K562 (cell line): ENCODE measurements around the gene LRRC26. TPM values are rescaled to one million over a fixed set of nuclear protein-coding genes. Genes with fewer than 3 reads are reported as not detected.

Source experiments
- ATAC-seq: fragments of 200-7000 bp; cut with Tn5 transposase; 3 replicates; pipeline ENCODE4 v1.9.1; 2020; ENCODE audit warnings: moderate library complexity
- BruUV-seq: library from RNA; stranded (reverse); fragments of 400-500 nt; replicated peaks from 2 replicates; lab custom pipeline; 2021; lab: Mats Ljungman, UMichigan
- CTCF ChIA-PET: fragments of 300-600 bp; formaldehyde crosslinking; extraction: SDS; loops from one replicate; lab custom pipeline; 2021; ENCODE audit warnings: low intra/inter-chr PET ratio; lab: Yijun Ruan, JAX
- POLR2A ChIA-PET: fragments of 300-600, 350-650 bp; sonication (Branson Sonifier 250); formaldehyde crosslinking; extraction: SDS; loops from one replicate; lab custom pipeline; 2021; ENCODE audit warnings: antibody characterized with exemption, inconsistent platforms; lab: Yijun Ruan, JAX
- DNase-seq, 4 experiments: peaks; one replicate each; pipeline versions ENCODE4 v3.0.0 to v3.0.0-alpha.2; 2011 to 2018; ENCODE audit warnings: low spot score in 3 of 4, mixed read lengths in 3 of 4; ENCODE audit errors: extremely low read depth in 1 of 4
- FAIRE-seq: peaks from 2 replicates; lab custom pipeline; 2011; peaks lifted over from hg19 to GRCh38; lab: Jason Lieb, UNC
- H2AFZ ChIP-seq: 2 replicates; pipeline ENCODE4 v1.6.0; 2011; ENCODE audit warnings: low read depth, low read length, control low read depth, inconsistent platforms
- H3K27ac ChIP-seq: fragments of 200-600 bp; 3 replicates; pipeline ENCODE4 v1.8.0; 2011; ENCODE audit warnings: low read depth, mild to moderate bottlenecking, control low read depth, inconsistent platforms, low read length, moderate library complexity, mixed read lengths; ENCODE audit errors: extremely low read depth
- H3K27me3 ChIP-seq, 2 experiments: fragments of 300-600 bp in 1 of 2; 2 replicates in 1 of 2; 3 replicates in 1 of 2; pipeline versions ENCODE4 v1.6.0 to v1.8.0; 2011; ENCODE audit warnings: inconsistent platforms in 2 of 2, low read length in 2 of 2, mild to moderate bottlenecking in 1 of 2, mixed read lengths in 1 of 2, moderate library complexity in 1 of 2; ENCODE audit not compliant: control insufficient read depth in 2 of 2, insufficient read depth in 2 of 2
- H3K36me3 ChIP-seq: fragments of 300-600 bp; 3 replicates; pipeline ENCODE4 v1.8.0; 2011; ENCODE audit warnings: mild to moderate bottlenecking, low read length, inconsistent platforms; ENCODE audit not compliant: control insufficient read depth, insufficient read depth
- H3K4me1 ChIP-seq, 2 experiments: fragments of 200-600 bp in 1 of 2; replicated peaks in 1 of 2; 2 replicates in 1 of 2; 3 replicates in 1 of 2; pipeline versions ENCODE4 v1.5.1 to v1.8.0; 2011; ENCODE audit warnings: inconsistent platforms in 2 of 2, low read length in 2 of 2, mild to moderate bottlenecking in 1 of 2, mixed read lengths in 1 of 2, moderate library complexity in 1 of 2; ENCODE audit not compliant: control insufficient read depth in 2 of 2, insufficient read depth in 2 of 2
- H3K4me2 ChIP-seq: 2 replicates; pipeline ENCODE4 v1.6.1; 2011; ENCODE audit warnings: low read length, control low read depth, inconsistent platforms, mixed read lengths; ENCODE audit not compliant: insufficient read depth
- H3K4me3 ChIP-seq: fragments of 200-600 bp; sonication (generic), shearing (Covaris generic); 2 replicates; pipeline ENCODE4 v1.5.1; 2016; ENCODE audit warnings: control low read depth, inconsistent platforms
- H3K79me2 ChIP-seq: fragments of 200-600 bp; 3 replicates; pipeline ENCODE4 v1.8.0; 2011; ENCODE audit warnings: low read length, inconsistent platforms; ENCODE audit not compliant: control insufficient read depth, insufficient read depth
- H3K9ac ChIP-seq, 2 experiments: 2 replicates each; pipeline versions ENCODE4 v1.6.0 to v1.6.1; 2011; ENCODE audit warnings: low read depth in 2 of 2, low read length in 2 of 2, control low read depth in 1 of 2, inconsistent platforms in 1 of 2, mild to moderate bottlenecking in 1 of 2, mixed read lengths in 1 of 2; ENCODE audit not compliant: insufficient read depth in 1 of 2
- H3K9me1 ChIP-seq: one replicate; pipeline ENCODE4 v1.6.0; 2011; ENCODE audit warnings: inconsistent platforms, mild to moderate bottlenecking, low read length, moderate library complexity; ENCODE audit not compliant: control insufficient read depth, insufficient read depth
- H3K9me3 ChIP-seq: replicated peaks from 2 replicates; pipeline ENCODE4 v1.5.1; 2011; ENCODE audit warnings: low read depth, low read length, inconsistent platforms; ENCODE audit not compliant: control insufficient read depth, insufficient read depth
- H4K20me1 ChIP-seq: replicated peaks from 2 replicates; pipeline ENCODE4 v1.6.1; 2011; ENCODE audit warnings: low read length, inconsistent platforms, mixed read lengths; ENCODE audit not compliant: control insufficient read depth, insufficient read depth
- ARID1B ChIP-seq: fragments of 450-650 bp; IDR thresholded peaks from 2 replicates; pipeline ENCODE4 v1.6.1; 2016; ENCODE audit warnings: antibody characterized with exemption, mild to moderate bottlenecking, inconsistent platforms
- DDX20 ChIP-seq: fragments of 450-650 bp; IDR thresholded peaks from 2 replicates; pipeline ENCODE4 v1.6.1; 2016; ENCODE audit warnings: missing genetic modification characterization, low read depth, mild to moderate bottlenecking, missing compliant biosample characterization, moderate library complexity
- ELF4 ChIP-seq: fragments of 450-650 bp; formaldehyde crosslinking; IDR thresholded peaks from 2 replicates; pipeline ENCODE4 v1.4.0; 2022; ENCODE audit warnings: missing genetic modification characterization
- FUS ChIP-seq: fragments of 200-400 bp; formaldehyde crosslinking; optimal IDR thresholded peaks from 2 replicates; pipeline ENCODE3; 2017; ENCODE audit warnings: low read depth, low read length
- HDAC3 ChIP-seq: fragments of 450-650 bp; IDR thresholded peaks from 2 replicates; pipeline ENCODE4 v1.6.1; 2018; ENCODE audit warnings: borderline replicate concordance, mild to moderate bottlenecking, moderate library complexity; ENCODE audit not compliant: partially characterized antibody
- NBN ChIP-seq: fragments of 450-650 bp; IDR thresholded peaks from 2 replicates; pipeline ENCODE4 v1.6.1; 2016; ENCODE audit warnings: low read depth, mild to moderate bottlenecking
- NRF1 ChIP-seq, 2 experiments: fragments of 450-650 bp; IDR thresholded peaks in 1 of 2; conservative IDR thresholded peaks in 1 of 2; 2 replicates each; pipeline ENCODE4 v1.6.1; 2014; ENCODE audit warnings: mild to moderate bottlenecking in 2 of 2
- RBM22 ChIP-seq: fragments of 200-400 bp; formaldehyde crosslinking; IDR thresholded peaks from 2 replicates; pipeline ENCODE4 v1.6.1; 2018; ENCODE audit warnings: low read length, low read depth; ENCODE audit not compliant: poor library complexity, severe bottlenecking
- SMARCA4 ChIP-seq: fragments of 450-650 bp; IDR thresholded peaks from 2 replicates; pipeline ENCODE4 v1.6.1; 2016
- SOX6 ChIP-seq: fragments of 450-650 bp; IDR thresholded peaks from 2 replicates; pipeline ENCODE4 v1.6.1; 2014; ENCODE audit warnings: mild to moderate bottlenecking
- ZFP36 ChIP-seq: fragments of 150-350 bp; IDR thresholded peaks from 2 replicates; pipeline ENCODE4 v1.6.1; 2018; ENCODE audit warnings: low read length, low read depth; ENCODE audit not compliant: partially characterized antibody
- ZNF197 ChIP-seq: fragments of 200-800 bp; sonication (Bioruptor generic); IDR thresholded peaks from 2 replicates; pipeline ENCODE4 v1.6.1; 2016; ENCODE audit warnings: low read depth, missing genetic modification characterization, missing compliant biosample characterization
- ZNF431 ChIP-seq: sonication (generic); formaldehyde crosslinking; IDR thresholded peaks from 2 replicates; pipeline ENCODE4 v1.8.0; 2022; ENCODE audit warnings: mild to moderate bottlenecking, missing genetic modification reagents
- WGBS: fragments of 100-300 bp; shearing (Covaris generic); methylation state at CpG from one replicate; pipeline ENCODE4 v1.1.6; 2016; ENCODE audit warnings: low coverage, mixed read lengths; ENCODE audit not compliant: insufficient coverage; ENCODE audit errors: missing lambda C conversion rate; 5-methylcytosine and 5-hydroxymethylcytosine counted together
- in situ Hi-C: fragments of 300-500 bp; cut with MboI; formaldehyde crosslinking; loops from 4 replicates; pipeline ENCODE4 v1.15.0; 2018; ENCODE audit warnings: inconsistent platforms, mixed read lengths
- intact Hi-C: fragments of 100-400 bp; cut with micrococcal nuclease; formaldehyde crosslinking; loops from 2 replicates; pipeline ENCODE4 v1.14.2; 2022
- polyA plus RNA-seq, 8 experiments: library from polyadenylated mRNA; depleted of rRNA in 4 of 8; stranded (reverse) in 5 of 8; unstranded in 3 of 8; fragments of >200 nt; fragmentation: Nextera tagmentation in 2 of 8; fragmentation: Illumina TruSeq in 1 of 8; extraction: Ambion mirVana in 2 of 8; extraction: Trizol in 1 of 8; gene quantifications; 2 replicates each; pipeline versions ENCODE4 v1.2.1 to v1.2.3, GENCODE V29; 2011 to 2014; ENCODE audit warnings: inconsistent platforms in 1 of 8, missing spikeins in 1 of 8
- total RNA-seq, 7 experiments: library from RNA; depleted of rRNA in 6 of 7; stranded (reverse); fragments of >200 nt in 6 of 7; fragmentation: Illumina TruSeq in 2 of 7; extraction: Trizol in 2 of 7; gene quantifications; 2 replicates each; pipeline versions ENCODE4 v1.2.1 to v1.2.3, GENCODE V29; 2011 to 2021; ENCODE audit warnings: low replicate concordance in 1 of 7
- TF ChIP-seq, protein P1 (sequence below): fragments of 450-650 bp; IDR thresholded peaks from 2 replicates; pipeline ENCODE4 v1.6.1; 2016; ENCODE audit warnings: borderline replicate concordance

Gene LRRC26
- total and polyA plus RNA-seq, 9 of the 15 experiments (the other 6 are each of a cell fraction or from before 2014, with no cell fraction given), result not detected

DNA sequence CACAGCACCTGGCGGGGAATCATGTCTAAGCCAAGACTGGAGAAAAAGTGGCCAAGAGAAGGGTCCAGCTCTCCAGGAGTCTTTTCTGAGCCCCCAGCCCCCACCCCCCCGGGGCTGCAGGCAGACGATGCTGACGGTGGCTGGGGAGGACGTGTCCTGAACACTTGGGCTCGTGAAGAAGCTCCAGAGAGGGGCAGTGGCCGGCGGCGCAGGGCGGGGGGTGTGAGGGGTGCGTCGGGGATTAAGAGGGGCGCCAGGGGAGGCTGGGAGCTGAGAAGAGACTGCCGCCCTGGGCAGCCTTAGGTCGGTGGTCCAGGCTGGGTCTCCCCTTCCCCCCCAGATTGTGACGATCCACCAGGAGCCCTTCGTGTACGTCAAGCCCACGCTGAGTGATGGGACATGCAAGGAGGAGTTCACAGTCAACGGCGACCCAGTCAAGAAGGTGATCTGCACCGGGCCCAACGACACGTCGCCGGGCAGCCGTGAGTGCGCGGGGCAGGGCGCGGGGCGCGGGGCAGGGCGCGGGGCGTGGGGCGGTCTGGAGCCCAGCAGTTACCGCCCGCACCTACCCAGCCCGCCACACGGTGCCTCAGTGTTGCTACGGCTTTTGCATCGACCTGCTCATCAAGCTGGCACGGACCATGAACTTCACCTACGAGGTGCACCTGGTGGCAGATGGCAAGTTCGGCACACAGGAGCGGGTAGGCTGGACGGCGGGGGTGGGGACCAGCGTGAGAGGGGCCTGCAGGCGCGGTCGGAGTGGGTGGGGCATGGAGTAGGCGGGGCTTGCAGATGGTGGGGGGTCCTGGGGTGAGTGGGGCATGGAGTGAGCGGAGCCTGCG lies 8.9 kb downstream of the LRRC26 start:
- intact Hi-C loops (no loop called here), in situ Hi-C loops (no loop called here)
- H3K4me1 ChIP-seq, result peaks cover 18 to 95% of the 10 kb centered on the region in 2 experiments; a peak in 4 of 5 replicates
- WGBS, result 42% methylated on average over 33 of the region's 56 CpGs
- H4K20me1 ChIP-seq, result 0 out of 2 replicates have a peak, but pooled peaks cover 8% of the 10 kb centered on the region
- DNase-seq, result no peak
- BruUV-seq, result no TSS peak
- H3K4me2 ChIP-seq, result no peak overlapping the region
- no peaks in the 10 kb centered on the region for H3K9me1 ChIP-seq
- H3K9ac ChIP-seq, result no peak overlapping the region
- no peak for TF ChIP-seq HDAC3
- TF ChIP-seq ELF4 (CRISPR knock-in tag), result no peak
- TF ChIP-seq DDX20 (tag), result no peak
- no peaks in the 10 kb centered on the region for H3K79me2 ChIP-seq
- ChIA-PET CTCF (no interaction called here), POLR2A (interaction anchor here (0.6 kb wide), 1 partner anchor 28 kb away, joined by 3 read pairs; no protein-coding TSS in a partner anchor)
- H2AFZ ChIP-seq, result no peak overlapping the region
- H3K27ac ChIP-seq, result no peak overlapping the region
- no peaks in the 10 kb centered on the region for H3K36me3 ChIP-seq
- H3K27me3 ChIP-seq, result peaks cover 5 to 17% of the 10 kb centered on the region in 2 experiments; a peak in 4 of 5 replicates
- no peak for FAIRE-seq
- H3K4me3 ChIP-seq, result no peak overlapping the region
- no peak for ATAC-seq
- no peaks in the 10 kb centered on the region for H3K9me3 ChIP-seq

GRCh38 chr9:137160054-137160425 lies 9.8 kb downstream of the LRRC26 start:
- Histone ChIP-seq H3K36me3 (no peaks in the 10 kb centered on the region), H4K20me1 (0 out of 2 replicates have a peak, but pooled peaks cover 8% of the 10 kb centered on the region), H3K79me2 (no peaks in the 10 kb centered on the region), H3K4me3 (no peak overlapping the region), H2AFZ (no peak overlapping the region), H3K27ac (no peak overlapping the region), H3K9me3 (no peaks in the 10 kb centered on the region), H3K4me1 (peaks cover 18 to 91% of the 10 kb centered on the region in 2 experiments; a peak in 4 of 5 replicates), H3K9ac (peak overlapping the region in 1 of 2 experiments; percentile 60; a peak in 1 of 4 replicates), H3K9me1 (no peaks in the 10 kb centered on the region), H3K4me2 (no peak overlapping the region), H3K27me3 (peaks cover 0 to 8% of the 10 kb centered on the region in 2 experiments; a peak in 2 of 5 replicates)
- intact Hi-C loops, result no loop called here
- ATAC-seq, result no peak
- in situ Hi-C loops, result no loop called here
- BruUV-seq, result no TSS peak
- DNase-seq, result no peak
- POLR2A ChIA-PET, result no interaction called here
- 25% methylated on average over 17 of the region's 17 CpGs for WGBS
- FAIRE-seq, result no peak
- CTCF ChIA-PET, result no interaction called here
- TF ChIP-seq, protein P1, sequence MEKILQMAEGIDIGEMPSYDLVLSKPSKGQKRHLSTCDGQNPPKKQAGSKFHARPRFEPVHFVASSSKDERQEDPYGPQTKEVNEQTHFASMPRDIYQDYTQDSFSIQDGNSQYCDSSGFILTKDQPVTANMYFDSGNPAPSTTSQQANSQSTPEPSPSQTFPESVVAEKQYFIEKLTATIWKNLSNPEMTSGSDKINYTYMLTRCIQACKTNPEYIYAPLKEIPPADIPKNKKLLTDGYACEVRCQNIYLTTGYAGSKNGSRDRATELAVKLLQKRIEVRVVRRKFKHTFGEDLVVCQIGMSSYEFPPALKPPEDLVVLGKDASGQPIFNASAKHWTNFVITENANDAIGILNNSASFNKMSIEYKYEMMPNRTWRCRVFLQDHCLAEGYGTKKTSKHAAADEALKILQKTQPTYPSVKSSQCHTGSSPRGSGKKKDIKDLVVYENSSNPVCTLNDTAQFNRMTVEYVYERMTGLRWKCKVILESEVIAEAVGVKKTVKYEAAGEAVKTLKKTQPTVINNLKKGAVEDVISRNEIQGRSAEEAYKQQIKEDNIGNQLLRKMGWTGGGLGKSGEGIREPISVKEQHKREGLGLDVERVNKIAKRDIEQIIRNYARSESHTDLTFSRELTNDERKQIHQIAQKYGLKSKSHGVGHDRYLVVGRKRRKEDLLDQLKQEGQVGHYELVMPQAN, result no peak
- no peak for TF ChIP-seq NRF1 (conservative IDR thresholded peaks at IDR 0.05 in 1 of 2, IDR thresholded peaks at IDR 0.05 in 1 of 2)
- no peak for TF ChIP-seq ZFP36
- no peak for TF ChIP-seq ARID1B
- TF ChIP-seq FUS, result no peak
- no peak for TF ChIP-seq ZNF431
- TF ChIP-seq SMARCA4, result no peak
- no peak for TF ChIP-seq RBM22
- no peak for TF ChIP-seq ZNF197 (CRISPR knock-in tag)
- no peak for TF ChIP-seq SOX6
- no peak for TF ChIP-seq NBN
